Astrocyte (in vitro differentiated cells and primary cell): Measurements from ENCODE around the gene CHFR. TPM values are rescaled to one million over a fixed set of nuclear protein-coding genes. Genes with fewer than 3 reads are reported as not detected.

Experiments used
- DNase-seq: peaks from one replicate; pipeline ENCODE4 v3.0.0-alpha.2; 2010; ENCODE audit warnings: low read depth
- FAIRE-seq: peaks from 2 replicates; lab custom pipeline; 2011; peaks lifted over from hg19 to GRCh38; lab: Jason Lieb, UNC
- H2AFZ ChIP-seq: 2 replicates; pipeline ENCODE4 v1.6.0; 2012; ENCODE audit warnings: low read depth, low read length, inconsistent platforms
- H3K27ac ChIP-seq: 2 replicates; pipeline ENCODE4 v1.5.1; 2011; ENCODE audit warnings: low read depth, low read length, inconsistent platforms
- H3K27me3 ChIP-seq: 2 replicates; pipeline ENCODE4 v1.6.0; 2011; ENCODE audit warnings: low read length, inconsistent platforms; ENCODE audit not compliant: insufficient read depth
- H3K36me3 ChIP-seq: 2 replicates; pipeline ENCODE4 v1.5.1; 2011; ENCODE audit warnings: low read length, inconsistent platforms; ENCODE audit not compliant: insufficient read depth
- H3K4me1 ChIP-seq: 2 replicates; pipeline ENCODE4 v1.5.1; 2011; ENCODE audit warnings: low read length, inconsistent platforms; ENCODE audit not compliant: insufficient read depth
- H3K4me2 ChIP-seq: 2 replicates; pipeline ENCODE4 v1.6.0; 2012; ENCODE audit warnings: low read length, inconsistent platforms
- H3K4me3 ChIP-seq: 2 replicates; pipeline ENCODE4 v1.5.1; 2011; ENCODE audit warnings: low read depth, mild to moderate bottlenecking, low read length, inconsistent platforms; ENCODE audit not compliant: insufficient read depth
- H3K79me2 ChIP-seq: 2 replicates; pipeline ENCODE4 v1.6.0; 2012; ENCODE audit warnings: mild to moderate bottlenecking, low read length, inconsistent platforms; ENCODE audit not compliant: insufficient read depth
- H3K9ac ChIP-seq: 2 replicates; pipeline ENCODE4 v1.6.0; 2012; ENCODE audit warnings: mild to moderate bottlenecking, low read length, inconsistent platforms
- H3K9me3 ChIP-seq: 2 replicates; pipeline ENCODE4 v1.5.1; 2012; ENCODE audit warnings: low read depth, mild to moderate bottlenecking, low read length, inconsistent platforms; ENCODE audit not compliant: insufficient read depth
- H4K20me1 ChIP-seq: 2 replicates; pipeline ENCODE4 v1.6.0; 2012; ENCODE audit warnings: low read length, inconsistent platforms; ENCODE audit not compliant: insufficient read depth
- H3K27ac Mint-ChIP-seq: one replicate; pipeline ENCODE4 v1.8.0; 2021; ENCODE audit warnings: mild to moderate bottlenecking, mixed read lengths; ENCODE audit not compliant: unreplicated experiment
- H3K27me3 Mint-ChIP-seq: one replicate; pipeline ENCODE4 v1.8.0; 2021; ENCODE audit warnings: low read depth, mixed read lengths; ENCODE audit not compliant: unreplicated experiment
- H3K36me3 Mint-ChIP-seq: one replicate; pipeline ENCODE4 v1.8.0; 2021; ENCODE audit warnings: low read depth, mixed read lengths; ENCODE audit not compliant: unreplicated experiment
- H3K4me1 Mint-ChIP-seq: one replicate; pipeline ENCODE4 v1.8.0; 2021; ENCODE audit warnings: low read depth, mixed read lengths; ENCODE audit not compliant: unreplicated experiment
- H3K4me3 Mint-ChIP-seq: one replicate; pipeline ENCODE4 v1.8.0; 2021; ENCODE audit warnings: mild to moderate bottlenecking, moderate library complexity, mixed read lengths; ENCODE audit not compliant: unreplicated experiment
- H3K9me3 Mint-ChIP-seq: one replicate; pipeline ENCODE4 v1.8.0; 2021; ENCODE audit warnings: mild to moderate bottlenecking, mixed read lengths; ENCODE audit not compliant: unreplicated experiment
- EZH2 ChIP-seq: IDR thresholded peaks from 2 replicates; pipeline ENCODE4 v1.6.1; 2012; ENCODE audit warnings: mild to moderate bottlenecking, low read length, inconsistent platforms; ENCODE audit not compliant: insufficient read depth
- total RNA-seq: library from RNA; stranded (reverse); gene quantifications from 2 replicates; pipeline ENCODE4 v1.2.1, GENCODE V29; 2021
- TF ChIP-seq, protein P1 (sequence below): IDR thresholded peaks from 2 replicates; pipeline ENCODE4 v1.5.1; 2011; ENCODE audit warnings: low read depth, mild to moderate bottlenecking, inconsistent platforms, low read length, moderate library complexity; ENCODE audit not compliant: insufficient read depth

CHFR gene
- total RNA-seq, 1 donor from 2014 or later, result 66.6 TPM

DNA sequence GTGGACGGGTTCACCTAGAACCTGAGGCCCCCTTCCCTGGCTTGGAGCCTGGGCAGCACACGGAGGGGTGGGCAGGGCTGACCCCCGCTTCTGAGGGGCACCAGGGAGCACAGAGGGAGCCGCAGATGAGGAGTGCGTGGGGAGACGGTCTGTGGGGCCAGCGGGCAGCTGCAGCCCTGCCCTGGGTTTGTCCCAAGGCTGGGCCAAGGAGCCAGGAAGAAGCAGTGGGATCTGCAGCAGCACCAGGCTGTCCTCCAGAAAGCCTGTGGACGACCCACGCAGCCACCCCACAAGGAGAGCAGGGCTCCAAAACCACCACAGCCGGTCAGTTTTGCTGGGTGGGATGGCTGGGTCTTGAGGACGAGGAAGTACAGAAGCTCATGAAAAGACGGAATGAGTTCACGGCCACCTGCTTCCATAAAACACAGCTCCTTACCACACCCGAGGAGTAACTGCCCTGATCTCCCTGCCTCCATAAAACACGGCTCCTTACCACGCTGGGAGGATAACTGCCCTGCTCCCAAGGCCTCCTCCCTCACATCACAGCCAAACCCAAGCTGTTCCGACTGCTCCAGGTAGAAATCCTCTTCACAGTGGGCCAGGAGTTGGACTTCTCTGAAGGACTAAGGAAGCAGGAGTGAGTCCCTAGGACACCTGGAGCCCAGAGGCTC is 48.9 kb downstream of the CHFR start:
- Histone ChIP-seq H3K4me2 (no peak overlapping the region), H3K36me3 (peaks cover 12% of the 10 kb centered on the region), H3K4me3 (no peak overlapping the region), H2AFZ (no peak overlapping the region), H4K20me1 (peaks cover 19% of the 10 kb centered on the region), H3K27me3 (no peaks in the 10 kb centered on the region), H3K9ac (no peak overlapping the region), H3K79me2 (peaks cover 3% of the 10 kb centered on the region), H3K27ac (no peak overlapping the region), H3K9me3 (no peaks in the 10 kb centered on the region), H3K4me1 (no peaks in the 10 kb centered on the region)
- H3K27me3 Mint-ChIP-seq, result no peaks in the 10 kb centered on the region
- no peaks in the 10 kb centered on the region for H3K4me1 Mint-ChIP-seq
- no peak for TF ChIP-seq EZH2
- TF ChIP-seq, protein P1, sequence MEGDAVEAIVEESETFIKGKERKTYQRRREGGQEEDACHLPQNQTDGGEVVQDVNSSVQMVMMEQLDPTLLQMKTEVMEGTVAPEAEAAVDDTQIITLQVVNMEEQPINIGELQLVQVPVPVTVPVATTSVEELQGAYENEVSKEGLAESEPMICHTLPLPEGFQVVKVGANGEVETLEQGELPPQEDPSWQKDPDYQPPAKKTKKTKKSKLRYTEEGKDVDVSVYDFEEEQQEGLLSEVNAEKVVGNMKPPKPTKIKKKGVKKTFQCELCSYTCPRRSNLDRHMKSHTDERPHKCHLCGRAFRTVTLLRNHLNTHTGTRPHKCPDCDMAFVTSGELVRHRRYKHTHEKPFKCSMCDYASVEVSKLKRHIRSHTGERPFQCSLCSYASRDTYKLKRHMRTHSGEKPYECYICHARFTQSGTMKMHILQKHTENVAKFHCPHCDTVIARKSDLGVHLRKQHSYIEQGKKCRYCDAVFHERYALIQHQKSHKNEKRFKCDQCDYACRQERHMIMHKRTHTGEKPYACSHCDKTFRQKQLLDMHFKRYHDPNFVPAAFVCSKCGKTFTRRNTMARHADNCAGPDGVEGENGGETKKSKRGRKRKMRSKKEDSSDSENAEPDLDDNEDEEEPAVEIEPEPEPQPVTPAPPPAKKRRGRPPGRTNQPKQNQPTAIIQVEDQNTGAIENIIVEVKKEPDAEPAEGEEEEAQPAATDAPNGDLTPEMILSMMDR, result no peak
- no peak overlapping the region for H3K27ac Mint-ChIP-seq
- H3K9me3 Mint-ChIP-seq, result no peaks in the 10 kb centered on the region
- peaks cover 31% of the 10 kb centered on the region for H3K36me3 Mint-ChIP-seq
- no peak for FAIRE-seq
- no peak overlapping the region for H3K4me3 Mint-ChIP-seq
- no peak for DNase-seq

DNA sequence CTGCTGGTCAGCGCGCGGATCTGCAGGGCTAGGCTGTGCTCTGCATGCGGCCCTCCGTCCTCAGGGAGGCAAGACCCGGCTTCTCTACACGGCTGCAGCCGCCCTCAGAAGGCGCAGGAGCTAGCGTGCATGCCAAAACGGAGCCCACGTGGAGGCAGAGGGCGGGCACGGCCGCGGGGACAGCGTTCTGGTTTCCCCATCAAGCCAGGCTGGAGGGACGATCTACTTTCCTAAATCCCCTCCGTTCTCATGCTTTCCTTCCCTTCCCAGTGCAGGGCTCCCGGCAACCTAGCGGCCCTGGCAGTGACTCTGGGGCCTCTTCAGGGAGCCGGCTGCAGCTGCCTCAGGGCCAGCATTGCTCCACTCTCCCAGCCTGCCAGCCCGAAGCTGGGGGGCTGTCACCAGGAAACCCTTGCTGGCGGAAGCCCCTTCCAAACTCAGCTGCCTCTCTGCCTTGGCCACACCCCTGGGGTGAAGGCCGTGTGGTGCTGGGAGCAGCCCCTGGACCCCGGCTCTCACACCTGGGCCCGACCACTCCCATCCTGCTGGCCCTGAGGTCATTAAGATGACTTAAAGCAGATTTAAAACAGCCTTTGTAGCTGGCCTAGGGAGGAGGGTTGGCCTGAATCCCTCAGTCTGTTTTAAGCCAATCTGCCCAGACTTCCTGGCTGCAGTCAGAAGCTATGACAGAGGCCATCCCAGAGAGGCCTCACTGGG is 49.6 kb downstream of the CHFR start:
- DNase-seq, result no peak
- Histone ChIP-seq H3K9ac (no peak overlapping the region), H2AFZ (no peak overlapping the region), H4K20me1 (peaks cover 19% of the 10 kb centered on the region), H3K9me3 (no peaks in the 10 kb centered on the region), H3K27me3 (no peaks in the 10 kb centered on the region), H3K27ac (no peak overlapping the region), H3K4me2 (no peak overlapping the region), H3K4me3 (no peak overlapping the region), H3K79me2 (peaks cover 3% of the 10 kb centered on the region), H3K4me1 (no peaks in the 10 kb centered on the region), H3K36me3 (peaks cover 12% of the 10 kb centered on the region)
- Mint-ChIP-seq H3K9me3 (no peaks in the 10 kb centered on the region), H3K27ac (no peak overlapping the region), H3K36me3 (peaks cover 33% of the 10 kb centered on the region), H3K4me1 (no peaks in the 10 kb centered on the region), H3K4me3 (no peak overlapping the region), H3K27me3 (no peaks in the 10 kb centered on the region)
- no peak for FAIRE-seq
- TF ChIP-seq, protein P1, result no peak
- TF ChIP-seq EZH2, result no peak
